GM10266 (cell line): Measurements from ENCODE around the gene ATP6V0A4.

Source experiments
- DNase-seq: peaks from one replicate; pipeline ENCODE4 v3.0.0; 2012; ENCODE audit errors: extremely low spot score
- CTCF ChIP-seq: IDR thresholded peaks from 2 replicates; pipeline ENCODE4 v1.5.1; 2012; ENCODE audit warnings: mild to moderate bottlenecking, low read depth; ENCODE audit not compliant: control insufficient read depth, insufficient read depth; ENCODE audit errors: missing control alignments

Gene ATP6V0A4

GRCh38 chr7:138768241-138768640, 29.8 kb downstream of the ATP6V0A4 start:
- no peak for DNase-seq
- no peak for TF ChIP-seq CTCF

- DNase-seq: no peak
- TF ChIP-seq CTCF: no peak
Measured at GRCh38 chr7:138756591-138757242, 41.3 kb downstream of the ATP6V0A4 start.

- DNase-seq: no peak
- no peak for TF ChIP-seq CTCF
Measured at GRCh38 chr7:138755842-138756590, 42.0 kb downstream of the ATP6V0A4 start.

DNA sequence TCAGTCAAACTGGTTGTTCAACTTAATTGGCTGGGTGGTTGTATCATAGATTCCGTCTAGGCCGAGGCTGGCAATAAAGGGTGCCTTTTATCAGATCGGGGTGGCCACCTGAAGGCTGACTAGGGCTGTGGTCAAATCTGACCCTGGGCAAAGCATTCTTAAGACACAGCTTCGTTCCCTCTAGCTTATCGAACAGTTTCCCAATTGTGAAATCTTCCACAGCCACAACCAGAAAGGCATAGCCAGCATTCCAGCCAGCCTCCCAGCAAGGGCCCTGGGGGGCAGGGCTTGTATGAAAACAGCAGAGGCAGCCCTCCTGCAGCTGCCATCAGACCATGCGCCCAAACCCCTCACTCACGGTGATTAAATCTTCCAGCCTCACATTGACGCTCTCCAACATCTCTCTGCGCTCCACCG, 42.7 kb downstream of the ATP6V0A4 start:
- DNase-seq: no peak
- TF ChIP-seq CTCF: no peak

DNA sequence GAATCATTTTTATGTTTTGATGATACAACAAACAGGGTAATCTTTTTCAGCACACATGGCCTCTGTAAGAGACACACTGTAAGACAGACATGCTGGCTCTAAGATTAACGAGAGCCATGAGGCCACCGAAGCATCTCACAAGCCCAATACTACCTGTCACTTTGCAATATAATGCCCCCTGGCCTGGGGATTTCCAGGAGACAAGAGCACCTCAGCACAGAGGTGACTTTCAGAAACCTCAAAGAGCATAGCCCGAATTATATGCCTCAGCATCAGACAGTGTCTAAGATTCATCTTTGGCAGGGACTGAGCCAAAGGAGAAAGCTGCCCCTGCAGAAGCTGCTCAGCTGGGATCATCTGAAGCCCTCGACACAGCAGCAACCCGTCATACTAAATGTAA, 44.4 kb downstream of the ATP6V0A4 start:
- no peak for DNase-seq
- TF ChIP-seq CTCF: no peak

- no peak for TF ChIP-seq CTCF
- no peak for DNase-seq
Measured at GRCh38 chr7:138753150-138753518, 44.9 kb downstream of the ATP6V0A4 start.

DNA sequence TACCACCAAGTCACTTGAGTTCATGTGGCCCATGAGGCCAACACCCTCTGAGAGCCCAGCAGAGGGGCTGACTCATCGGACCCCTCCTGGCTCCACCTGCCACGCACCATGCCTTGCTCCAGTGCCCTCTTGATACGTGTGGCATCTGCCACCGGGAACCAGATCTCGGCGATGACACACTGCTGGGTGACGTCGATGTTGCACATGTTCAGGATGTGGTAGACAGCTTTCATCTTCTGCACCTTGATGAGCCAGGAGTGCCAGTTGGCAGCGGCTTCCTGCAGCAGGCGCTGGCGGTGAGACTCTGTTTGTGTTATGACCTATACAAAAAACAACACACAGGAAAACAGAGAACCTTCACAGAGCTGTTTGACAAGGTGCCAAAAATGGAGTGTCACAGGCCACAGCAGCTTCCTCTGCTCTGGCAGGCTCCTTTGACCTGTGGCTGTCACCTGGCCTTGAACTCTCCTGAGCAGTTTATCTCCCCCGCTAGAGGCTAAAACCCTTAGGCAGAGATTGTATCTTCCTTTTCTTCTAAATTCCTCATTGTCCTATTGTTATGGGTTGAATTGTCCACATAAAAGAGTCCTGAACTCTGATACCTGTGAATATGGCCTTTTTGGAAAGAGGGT, 45.4 kb downstream of the ATP6V0A4 start:
- no peak for TF ChIP-seq CTCF
- DNase-seq: no peak
